ENCODE measurements around the gene LMAN1L.

- no peak for TF ChIP-seq GABPB1 (CRISPR knock-in tag; IDR thresholded peaks at IDR 0.05)
- no peak for TF ChIP-seq USF2 (CRISPR knock-in tag; IDR thresholded peaks at IDR 0.05)
- TF ChIP-seq CTCF (IDR thresholded peaks at IDR 0.05) = no peak
- TF ChIP-seq ZNF121 (CRISPR knock-in tag; IDR thresholded peaks at IDR 0.05) = no peak
- no peak for TF ChIP-seq MAX (CRISPR knock-in tag; IDR thresholded peaks at IDR 0.05)
- no peak for TF ChIP-seq E2F5 (CRISPR knock-in tag; IDR thresholded peaks at IDR 0.05)
- TF ChIP-seq TCF7 (CRISPR knock-in tag; IDR thresholded peaks at IDR 0.05; ENCODE audit: low read depth) = no peak
- TF ChIP-seq ATF6 (CRISPR knock-in tag; IDR thresholded peaks at IDR 0.05) = no peak
- no peak for TF ChIP-seq FOXP4 (CRISPR knock-in tag; IDR thresholded peaks at IDR 0.05)
Observed at GRCh38 chr15:74816624-74817369, 4.2 kb downstream of the LMAN1L start.
